Transverse colon (tissue), 4 donors: ENCODE results near the gene CELSR1.

Experiments
- EP300 ChIP-seq: sonication (generic); formaldehyde crosslinking; IDR thresholded peaks from one replicate; pipeline ENCODE4 v1.6.1; 2017; ENCODE audit warnings: antibody characterized with exemption, low read depth
- POLR2A ChIP-seq: fragments of 450-650 bp; IDR thresholded peaks from one replicate; pipeline ENCODE4 v1.6.1; 2016; ENCODE audit warnings: antibody characterized with exemption, mild to moderate bottlenecking, moderate library complexity
- POLR2AphosphoS5 ChIP-seq, 3 donors: sonication (generic); formaldehyde crosslinking; IDR thresholded peaks; one replicate each; pipeline ENCODE4 v1.6.1; 2016; ENCODE audit warnings: antibody characterized with exemption in 3 of 3
- TF ChIP-seq, protein P1 (sequence below), 5 experiments: fragments of 200-600 bp in 3 of 5; fragments of 450-650 bp in 2 of 5; sonication (generic) in 3 of 5; IDR thresholded peaks; 1 replicate in 2 of 5; 2 replicates in 3 of 5; pipeline ENCODE4 v1.5.1; 2016 to 2017; ENCODE audit warnings: antibody characterized with exemption in 5 of 5, inconsistent platforms in 3 of 5, mild to moderate bottlenecking in 2 of 5, moderate library complexity in 1 of 5

- TF ChIP-seq POLR2A = no peak
- TF ChIP-seq, protein P1, sequence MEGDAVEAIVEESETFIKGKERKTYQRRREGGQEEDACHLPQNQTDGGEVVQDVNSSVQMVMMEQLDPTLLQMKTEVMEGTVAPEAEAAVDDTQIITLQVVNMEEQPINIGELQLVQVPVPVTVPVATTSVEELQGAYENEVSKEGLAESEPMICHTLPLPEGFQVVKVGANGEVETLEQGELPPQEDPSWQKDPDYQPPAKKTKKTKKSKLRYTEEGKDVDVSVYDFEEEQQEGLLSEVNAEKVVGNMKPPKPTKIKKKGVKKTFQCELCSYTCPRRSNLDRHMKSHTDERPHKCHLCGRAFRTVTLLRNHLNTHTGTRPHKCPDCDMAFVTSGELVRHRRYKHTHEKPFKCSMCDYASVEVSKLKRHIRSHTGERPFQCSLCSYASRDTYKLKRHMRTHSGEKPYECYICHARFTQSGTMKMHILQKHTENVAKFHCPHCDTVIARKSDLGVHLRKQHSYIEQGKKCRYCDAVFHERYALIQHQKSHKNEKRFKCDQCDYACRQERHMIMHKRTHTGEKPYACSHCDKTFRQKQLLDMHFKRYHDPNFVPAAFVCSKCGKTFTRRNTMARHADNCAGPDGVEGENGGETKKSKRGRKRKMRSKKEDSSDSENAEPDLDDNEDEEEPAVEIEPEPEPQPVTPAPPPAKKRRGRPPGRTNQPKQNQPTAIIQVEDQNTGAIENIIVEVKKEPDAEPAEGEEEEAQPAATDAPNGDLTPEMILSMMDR (IDR thresholded peaks at IDR 0.05) = no peak
- no peak for TF ChIP-seq POLR2AphosphoS5 (IDR thresholded peaks at IDR 0.05)
- no peak for TF ChIP-seq EP300
Measured at GRCh38 chr22:46455446-46455845, 82.0 kb downstream of the CELSR1 start.
